AG09309 (cell line): ENCODE data around the gene VPS39.

Source experiments
- DNase-seq: peaks from one replicate; pipeline ENCODE4 v3.0.0-alpha.2; 2010; ENCODE audit warnings: low read depth
- H3K4me3 ChIP-seq: 2 replicates; pipeline ENCODE4 v1.5.1; 2011; ENCODE audit warnings: mild to moderate bottlenecking, low read depth, low read length, moderate library complexity; ENCODE audit not compliant: control insufficient read depth
- TF ChIP-seq, protein P1 (sequence below): IDR thresholded peaks from 2 replicates; pipeline ENCODE4 v1.5.1; 2011; ENCODE audit warnings: mild to moderate bottlenecking, low read depth, low read length, inconsistent platforms; ENCODE audit not compliant: insufficient read depth, control insufficient read depth; ENCODE audit errors: missing control alignments

Gene VPS39

DNA sequence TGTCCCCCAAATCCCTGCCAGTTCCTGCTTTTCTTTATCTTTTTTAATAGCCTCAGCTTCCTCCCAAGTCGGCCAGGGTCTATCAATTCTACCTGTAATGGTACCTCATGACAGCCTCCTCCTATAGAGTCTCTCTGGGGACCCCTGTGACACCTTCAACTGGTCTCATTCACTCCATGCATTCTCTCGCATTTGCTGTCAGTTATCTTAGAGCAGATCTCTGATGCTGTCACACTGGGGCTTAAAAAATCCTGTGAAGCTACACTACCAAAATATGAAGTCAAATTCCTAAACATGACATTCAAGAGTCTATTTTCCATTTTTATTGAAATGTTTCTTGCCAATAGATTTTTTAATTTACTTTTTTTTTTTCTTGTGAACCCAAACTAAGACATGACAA lies 5.5 kb downstream of the VPS39 start:
- no peak for DNase-seq
- TF ChIP-seq, protein P1, sequence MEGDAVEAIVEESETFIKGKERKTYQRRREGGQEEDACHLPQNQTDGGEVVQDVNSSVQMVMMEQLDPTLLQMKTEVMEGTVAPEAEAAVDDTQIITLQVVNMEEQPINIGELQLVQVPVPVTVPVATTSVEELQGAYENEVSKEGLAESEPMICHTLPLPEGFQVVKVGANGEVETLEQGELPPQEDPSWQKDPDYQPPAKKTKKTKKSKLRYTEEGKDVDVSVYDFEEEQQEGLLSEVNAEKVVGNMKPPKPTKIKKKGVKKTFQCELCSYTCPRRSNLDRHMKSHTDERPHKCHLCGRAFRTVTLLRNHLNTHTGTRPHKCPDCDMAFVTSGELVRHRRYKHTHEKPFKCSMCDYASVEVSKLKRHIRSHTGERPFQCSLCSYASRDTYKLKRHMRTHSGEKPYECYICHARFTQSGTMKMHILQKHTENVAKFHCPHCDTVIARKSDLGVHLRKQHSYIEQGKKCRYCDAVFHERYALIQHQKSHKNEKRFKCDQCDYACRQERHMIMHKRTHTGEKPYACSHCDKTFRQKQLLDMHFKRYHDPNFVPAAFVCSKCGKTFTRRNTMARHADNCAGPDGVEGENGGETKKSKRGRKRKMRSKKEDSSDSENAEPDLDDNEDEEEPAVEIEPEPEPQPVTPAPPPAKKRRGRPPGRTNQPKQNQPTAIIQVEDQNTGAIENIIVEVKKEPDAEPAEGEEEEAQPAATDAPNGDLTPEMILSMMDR = no peak
- no peak overlapping the region for H3K4me3 ChIP-seq

DNA sequence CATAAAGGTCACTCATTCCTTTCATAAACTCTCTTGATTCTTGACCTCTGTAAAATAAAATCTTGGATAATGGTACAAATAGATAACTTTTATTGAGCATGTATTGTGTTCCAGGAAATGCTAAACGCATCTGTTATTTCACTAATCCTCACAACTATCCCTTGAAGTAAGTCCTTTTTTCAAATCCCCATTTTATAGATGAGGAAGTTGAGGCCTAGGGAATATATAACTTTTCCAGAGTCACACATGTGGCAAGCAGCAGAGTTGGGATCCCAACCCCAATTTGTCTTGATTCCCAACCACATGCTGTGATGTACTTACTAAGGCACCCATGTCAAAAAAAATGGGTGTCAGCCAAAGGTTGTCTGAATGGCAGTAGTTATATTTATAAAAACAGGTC lies 6.3 kb downstream of the VPS39 start:
- no peak for DNase-seq
- TF ChIP-seq, protein P1 = no peak
- H3K4me3 ChIP-seq = no peak overlapping the region

DNA sequence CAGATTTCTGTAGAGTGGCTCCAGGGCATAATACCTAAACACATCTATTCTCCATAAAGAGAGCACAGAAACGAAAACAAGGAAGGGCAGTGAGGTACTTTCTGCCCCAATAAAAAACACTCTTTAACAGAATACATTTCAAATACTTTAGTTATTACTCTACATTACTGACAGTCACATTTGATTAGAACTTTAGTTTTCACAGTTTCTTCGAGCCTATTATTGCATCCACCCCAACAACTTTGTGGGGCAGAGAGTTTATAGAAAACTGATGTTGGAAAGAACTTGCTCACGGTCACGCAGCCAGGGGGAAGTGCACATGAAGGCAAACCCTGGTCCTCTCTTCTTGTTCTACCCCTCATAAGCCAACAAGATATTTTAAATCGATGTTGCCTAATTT lies 9.0 kb downstream of the VPS39 start:
- no peak for DNase-seq
- H3K4me3 ChIP-seq = no peak overlapping the region

DNA sequence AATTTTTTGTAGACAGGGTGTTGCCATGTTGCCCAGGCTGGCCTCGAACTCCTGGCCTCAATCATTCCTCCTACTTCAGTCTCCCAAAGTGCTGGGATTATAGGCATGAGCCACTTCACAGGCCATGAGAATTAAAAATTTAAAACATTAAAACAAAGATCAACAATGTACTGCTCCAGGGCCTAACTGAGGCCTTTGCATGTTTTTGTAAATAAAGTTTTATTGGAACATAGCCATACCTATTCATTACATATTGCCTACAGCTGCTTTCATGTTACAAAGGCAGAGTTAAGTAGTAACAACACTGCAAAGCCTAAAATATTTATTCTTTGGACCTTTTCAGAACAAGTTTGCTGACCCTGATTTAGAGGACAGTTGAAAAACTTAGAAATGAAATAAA lies 9.6 kb downstream of the VPS39 start:
- no peak overlapping the region for H3K4me3 ChIP-seq
- TF ChIP-seq, protein P1 = no peak
- DNase-seq = no peak

More for the DNA sequence above, 9.0 kb downstream of the VPS39 start:
- TF ChIP-seq, protein P1 = no peak

DNA sequence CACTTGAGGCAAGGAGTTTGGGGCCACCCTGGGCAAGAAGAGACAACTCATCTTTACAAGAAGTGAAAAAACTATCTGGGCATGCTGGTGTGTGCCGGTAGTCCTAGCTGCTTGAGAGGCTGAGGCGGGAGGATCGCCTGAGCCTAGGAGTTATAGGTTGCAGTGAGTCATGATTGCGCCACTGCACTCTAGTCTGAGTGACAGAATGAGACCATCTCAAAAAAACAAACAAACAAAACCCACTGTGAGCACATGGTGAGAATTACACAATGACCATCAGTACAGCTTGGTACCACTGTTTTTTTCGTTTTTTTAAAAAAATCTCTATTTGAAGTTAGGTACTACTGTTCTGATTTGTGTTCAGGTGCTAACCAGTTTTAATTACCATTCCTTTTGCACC lies 13.6 kb downstream of the VPS39 start:
- TF ChIP-seq, protein P1 = no peak
- DNase-seq = no peak
- H3K4me3 ChIP-seq = no peak overlapping the region

DNA sequence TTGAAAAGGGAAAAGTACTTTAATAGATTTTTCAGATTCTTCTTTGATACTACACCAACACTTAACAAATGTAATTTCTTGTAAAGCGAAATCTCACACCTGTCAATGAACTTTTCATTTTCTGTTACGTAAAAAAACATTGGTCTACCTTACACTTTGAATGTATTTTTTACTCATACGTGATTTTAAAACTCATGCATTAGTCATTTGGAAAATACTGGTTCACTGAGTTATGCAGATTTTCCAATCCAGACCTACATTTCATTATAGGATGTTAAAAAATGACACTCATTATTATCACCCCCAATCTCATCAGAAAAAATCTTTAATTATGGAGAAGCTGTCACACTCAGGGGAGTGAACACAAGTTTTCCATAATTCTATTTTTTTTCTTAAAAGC lies 14.7 kb downstream of the VPS39 start:
- TF ChIP-seq, protein P1 = no peak
- no peak overlapping the region for H3K4me3 ChIP-seq
- no peak for DNase-seq

DNA sequence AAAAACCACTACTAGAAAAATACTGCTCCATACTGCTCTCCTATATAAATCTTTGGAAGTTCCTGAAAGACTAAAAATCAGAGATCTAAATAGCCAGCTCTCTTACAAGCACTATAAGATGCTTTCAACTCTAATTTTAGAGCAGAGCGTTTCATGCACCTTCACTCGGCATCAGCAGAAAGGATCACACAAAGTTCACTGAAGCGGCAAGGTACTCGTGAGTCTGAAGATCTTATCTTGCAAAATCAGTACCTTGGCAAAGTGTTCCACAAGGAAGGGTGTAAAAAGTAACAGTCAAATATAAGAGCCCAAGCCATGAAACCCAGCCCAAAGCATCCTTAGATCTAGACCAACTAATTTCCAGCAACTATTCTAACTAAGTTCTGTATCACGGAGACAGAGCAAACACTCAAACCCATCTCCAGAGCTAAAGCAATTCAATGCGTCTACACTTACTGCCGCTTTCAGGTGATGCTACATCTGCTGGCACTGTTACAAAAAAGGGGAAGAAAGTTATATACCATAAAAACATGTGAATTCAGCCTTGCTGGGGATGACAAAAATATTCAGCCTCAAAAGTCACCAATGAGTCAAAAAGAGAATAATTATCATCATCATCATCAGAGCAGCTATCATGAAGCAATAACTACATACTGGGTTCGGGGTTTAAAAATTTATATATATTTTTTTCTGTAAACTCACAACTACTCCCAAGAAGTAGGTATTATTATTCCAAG lies 16.3 kb downstream of the VPS39 start:
- no peak overlapping the region for H3K4me3 ChIP-seq
- no peak for DNase-seq
- TF ChIP-seq, protein P1 = no peak
